T-cell (primary cell): Measurements from ENCODE around the gene P2RY8. TPM values are rescaled to one million over a fixed set of nuclear protein-coding genes. Genes with fewer than 3 reads are reported as not detected.

ENCODE experiments used
- ATAC-seq, 4 experiments: fragments of 200-7000 bp in 3 of 4; fragments of 150-1000 bp in 1 of 4; cut with Tn5 transposase; replicated peaks in 1 of 4; 1 replicate in 3 of 4; 2 replicates in 1 of 4; pipeline ENCODE4 v1.10.0; 2021; ENCODE audit warnings: moderate library complexity in 3 of 4, mild to moderate bottlenecking in 2 of 4, moderate number of reproducible peaks in 1 of 4
- CTCF ChIA-PET, 2 donors: fragments of 300-600 bp; sonication (Branson Sonifier 250); formaldehyde crosslinking; loops; one replicate each; lab custom pipeline; 2022; ENCODE audit warnings: antibody characterized with exemption in 2 of 2; lab: Charles Lee
- POLR2A ChIA-PET, 2 donors: fragments of 300-600 bp; sonication (Branson Sonifier 250); formaldehyde crosslinking; loops; one replicate each; lab custom pipeline; 2022; ENCODE audit warnings: antibody characterized with exemption in 2 of 2; lab: Charles Lee
- DNase-seq, 35 experiments: peaks; one replicate each; pipeline versions ENCODE4 v3.0.0 to v3.0.0-alpha.2; 2013 to 2023
- H3K27ac ChIP-seq: one replicate; pipeline ENCODE4 v1.5.1; 2013; ENCODE audit warnings: low read length
- H3K27me3 ChIP-seq, 2 experiments: replicated peaks in 1 of 2; 1 replicate in 1 of 2; 2 replicates in 1 of 2; pipeline versions ENCODE4 v1.6.1 to v1.7.0; 2013; ENCODE audit warnings: low read length in 1 of 2, mixed read lengths in 1 of 2; ENCODE audit not compliant: control insufficient read depth in 2 of 2, insufficient read depth in 2 of 2; ENCODE audit errors: extremely low read depth in 1 of 2
- H3K36me3 ChIP-seq, 2 donors: 1 replicate in 1 of 2; 2 replicates in 1 of 2; pipeline versions ENCODE4 v1.6.1 to v1.7.0; 2013; ENCODE audit warnings: low read length in 1 of 2; ENCODE audit not compliant: control insufficient read depth in 2 of 2, insufficient read depth in 1 of 2; ENCODE audit errors: extremely low read depth in 1 of 2
- H3K4me1 ChIP-seq, 2 experiments: 1 replicate in 1 of 2; 2 replicates in 1 of 2; pipeline versions ENCODE4 v1.6.1 to v1.7.0; 2013; ENCODE audit warnings: low read length in 2 of 2, mixed read lengths in 1 of 2; ENCODE audit not compliant: insufficient read depth in 2 of 2, control insufficient read depth in 1 of 2; ENCODE audit errors: extremely low read depth in 1 of 2
- H3K4me3 ChIP-seq, 2 donors: 1 replicate in 1 of 2; 2 replicates in 1 of 2; pipeline versions ENCODE4 v1.5.1 to v1.7.0; 2013; ENCODE audit warnings: mild to moderate bottlenecking in 2 of 2, low read length in 1 of 2, moderate library complexity in 1 of 2; ENCODE audit not compliant: control insufficient read depth in 1 of 2; ENCODE audit errors: extremely low read depth in 1 of 2
- H3K9me3 ChIP-seq: 2 replicates; pipeline ENCODE4 v1.7.0; 2013
- H3K27ac Mint-ChIP-seq, 2 donors: one replicate each; pipeline ENCODE4 v1.8.0; 2020 to 2021; ENCODE audit warnings: mild to moderate bottlenecking in 2 of 2, mixed read lengths in 2 of 2
- H3K27me3 Mint-ChIP-seq, 2 donors: one replicate each; pipeline ENCODE4 v1.8.0; 2021 to 2022; ENCODE audit warnings: mixed read lengths in 2 of 2
- H3K36me3 Mint-ChIP-seq: one replicate; pipeline ENCODE4 v1.8.0; 2021; ENCODE audit warnings: mixed read lengths
- H3K4me1 Mint-ChIP-seq, 3 donors: one replicate each; pipeline ENCODE4 v1.8.0; 2020 to 2022; ENCODE audit warnings: mixed read lengths in 3 of 3, mild to moderate bottlenecking in 1 of 3
- H3K4me3 Mint-ChIP-seq, 3 donors: one replicate each; pipeline ENCODE4 v1.8.0; 2020 to 2022; ENCODE audit warnings: mild to moderate bottlenecking in 3 of 3, mixed read lengths in 3 of 3, moderate library complexity in 3 of 3
- H3K9me3 Mint-ChIP-seq, 3 donors: one replicate each; pipeline ENCODE4 v1.8.0; 2020 to 2022; ENCODE audit warnings: mixed read lengths in 3 of 3
- WGBS: methylation state at CpG from one replicate; pipeline ENCODE4 v1.1.5; 2013; ENCODE audit warnings: missing lambda C conversion rate; ENCODE audit not compliant: insufficient coverage; 5-methylcytosine and 5-hydroxymethylcytosine counted together
- total RNA-seq, 35 experiments: library from RNA in 6 of 35; stranded (reverse) in 6 of 35; fragments of 120-200 nt in 1 of 35; gene quantifications; one replicate each; pipeline versions ENCODE4 v1.2.1 to v1.2.4 and lab custom pipeline; 2013 to 2026

Gene P2RY8
- total RNA-seq, 5 donors from 2014 or later (not counting 1 experiment from before 2014, with no cell fraction given) = 114 to 219 (median 182) TPM

GRCh38 chrX:1534301-1535168 is 2.5 kb downstream of the P2RY8 start:
- ATAC-seq = peak; percentile 5 to 28 (median 27)
- peak overlapping the region; percentile 98 to 100 for H3K27ac Mint-ChIP-seq
- peaks cover 17% of the 10 kb centered on the region for H3K36me3 Mint-ChIP-seq

GRCh38 chrX:1533058-1533457 is 3.9 kb downstream of the P2RY8 start:
- no CpG with 5 or more reads among the region's 4 CpGs for WGBS
- H3K9me3 Mint-ChIP-seq = no peaks in the 10 kb centered on the region
- Histone ChIP-seq H3K9me3 (no peaks in the 10 kb centered on the region), H3K4me1 (peaks cover 4 to 51% of the 10 kb centered on the region in 2 experiments), H3K36me3 (peaks cover 0 to 33% of the 10 kb centered on the region in 2 donors), H3K27me3 (no peaks in the 10 kb centered on the region), H3K27ac (no peak overlapping the region), H3K4me3 (no peak overlapping the region)
- no peak for DNase-seq
- ChIA-PET POLR2A (no interaction called here), CTCF (no interaction called here)
- peaks cover 14 to 24% (median 19%) of the 10 kb centered on the region in 3 donors for H3K4me1 Mint-ChIP-seq
- peak overlapping the region in 2 of 3 donors; percentile 17 to 55 for H3K4me3 Mint-ChIP-seq
- no peak for ATAC-seq
- peaks cover 17% of the 10 kb centered on the region for H3K36me3 Mint-ChIP-seq
- H3K27me3 Mint-ChIP-seq = no peaks in the 10 kb centered on the region
- peak overlapping the region in 1 of 2 donors; percentile 52 for H3K27ac Mint-ChIP-seq

More at GRCh38 chrX:1534301-1535168, 2.5 kb downstream of the P2RY8 start:
- peak in 29 of 35 experiments; percentile 15 to 56 (median 33) for DNase-seq
- POLR2A ChIA-PET = no interaction called here
- no peaks in the 10 kb centered on the region for H3K27me3 Mint-ChIP-seq
- H3K36me3 ChIP-seq = peaks cover 0 to 19% of the 10 kb centered on the region in 2 donors
- H3K4me1 Mint-ChIP-seq = peaks cover 17 to 24% (median 21%) of the 10 kb centered on the region in 3 donors
- no peaks in the 10 kb centered on the region for H3K9me3 ChIP-seq
- peak overlapping the region; percentile 90 to 98 (median 92) for H3K4me3 Mint-ChIP-seq
- H3K4me1 ChIP-seq = peaks cover 4 to 50% of the 10 kb centered on the region in 2 experiments
- peak overlapping the region; percentile 97 to 99 for H3K4me3 ChIP-seq
- H3K27ac ChIP-seq = peak overlapping the region; percentile 95
- CTCF ChIA-PET = no interaction called here
- H3K27me3 ChIP-seq = no peaks in the 10 kb centered on the region
- no peaks in the 10 kb centered on the region for H3K9me3 Mint-ChIP-seq
- WGBS = 9% methylated on average over 9 of the region's 22 CpGs

- peaks cover 4 to 48% of the 10 kb centered on the region in 2 experiments for H3K4me1 ChIP-seq
- CTCF ChIA-PET = no interaction called here
- Mint-ChIP-seq H3K27me3 (no peaks in the 10 kb centered on the region), H3K9me3 (no peaks in the 10 kb centered on the region), H3K36me3 (peaks cover 17% of the 10 kb centered on the region), H3K27ac (no peak overlapping the region), H3K4me1 (peaks cover 6 to 13% (median 10%) of the 10 kb centered on the region in 3 donors), H3K4me3 (no peak overlapping the region)
- 91% methylated on average over 6 of the region's 10 CpGs for WGBS
- H3K36me3 ChIP-seq = peaks cover 0 to 37% of the 10 kb centered on the region in 2 donors
- no peak overlapping the region for H3K27ac ChIP-seq
- no peaks in the 10 kb centered on the region for H3K9me3 ChIP-seq
- POLR2A ChIA-PET = no interaction called here
- DNase-seq (peak in 1 of 35 experiments; percentile 39), ATAC-seq (no peak)
- no peaks in the 10 kb centered on the region for H3K27me3 ChIP-seq
- H3K4me3 ChIP-seq = no peak overlapping the region
Observed at GRCh38 chrX:1531096-1531890, 5.7 kb downstream of the P2RY8 start.

GRCh38 chrX:1529756-1530155 is 7.2 kb downstream of the P2RY8 start:
- no CpG with 5 or more reads among the region's 6 CpGs for WGBS
- peaks cover 10% of the 10 kb centered on the region for H3K36me3 Mint-ChIP-seq
- Histone ChIP-seq H3K27ac (no peak overlapping the region), H3K4me1 (peaks cover 4 to 50% of the 10 kb centered on the region in 2 experiments), H3K4me3 (no peak overlapping the region), H3K9me3 (no peaks in the 10 kb centered on the region), H3K27me3 (no peaks in the 10 kb centered on the region), H3K36me3 (peaks cover 0 to 41% of the 10 kb centered on the region in 2 donors)
- no peaks in the 10 kb centered on the region for H3K9me3 Mint-ChIP-seq
- no peak for DNase-seq
- no peaks in the 10 kb centered on the region for H3K27me3 Mint-ChIP-seq
- peaks cover 6 to 13% (median 10%) of the 10 kb centered on the region in 3 donors for H3K4me1 Mint-ChIP-seq
- H3K4me3 Mint-ChIP-seq = no peak overlapping the region
- POLR2A ChIA-PET = no interaction called here
- ATAC-seq = no peak
- CTCF ChIA-PET = no interaction called here
- H3K27ac Mint-ChIP-seq = no peak overlapping the region

GRCh38 chrX:1529328-1529727 is 7.7 kb downstream of the P2RY8 start:
- Mint-ChIP-seq H3K4me3 (no peak overlapping the region), H3K27me3 (no peaks in the 10 kb centered on the region), H3K9me3 (no peaks in the 10 kb centered on the region), H3K36me3 (peaks cover 10% of the 10 kb centered on the region), H3K27ac (no peak overlapping the region), H3K4me1 (peaks cover 6 to 11% (median 10%) of the 10 kb centered on the region in 3 donors)
- H3K27me3 ChIP-seq = no peaks in the 10 kb centered on the region
- ATAC-seq = peak in 2 of 4 experiments; percentile 13 to 31
- DNase-seq = no peak
- no peaks in the 10 kb centered on the region for H3K9me3 ChIP-seq
- H3K4me3 ChIP-seq = no peak overlapping the region
- peaks cover 4 to 47% of the 10 kb centered on the region in 2 experiments for H3K4me1 ChIP-seq
- CTCF ChIA-PET = no interaction called here
- peaks cover 0 to 41% of the 10 kb centered on the region in 2 donors for H3K36me3 ChIP-seq
- 100% methylated on average over 1 of the region's 2 CpGs for WGBS
- no peak overlapping the region for H3K27ac ChIP-seq
- POLR2A ChIA-PET = no interaction called here

GRCh38 chrX:1528884-1529203 is 8.1 kb downstream of the P2RY8 start:
- no peak overlapping the region for H3K4me3 ChIP-seq
- 51% methylated on average over 2 of the region's 5 CpGs for WGBS
- no peak overlapping the region for H3K4me3 Mint-ChIP-seq
- no peaks in the 10 kb centered on the region for H3K9me3 ChIP-seq
- CTCF ChIA-PET = no interaction called here
- H3K27me3 Mint-ChIP-seq = no peaks in the 10 kb centered on the region
- peak overlapping the region; percentile 1 for H3K27ac ChIP-seq
- peaks cover 4 to 45% of the 10 kb centered on the region in 2 experiments for H3K4me1 ChIP-seq
- peaks cover 0 to 45% of the 10 kb centered on the region in 2 donors for H3K36me3 ChIP-seq
- POLR2A ChIA-PET = no interaction called here
- no peaks in the 10 kb centered on the region for H3K9me3 Mint-ChIP-seq
- ATAC-seq (no peak), DNase-seq (no peak)
- H3K36me3 Mint-ChIP-seq = peaks cover 7% of the 10 kb centered on the region
- H3K4me1 Mint-ChIP-seq = peaks cover 6 to 8% (median 8%) of the 10 kb centered on the region in 3 donors
- no peak overlapping the region for H3K27ac Mint-ChIP-seq
- H3K27me3 ChIP-seq = no peaks in the 10 kb centered on the region
